ENCODE measurements around the gene ZNF580. TPM values are rescaled to one million over a fixed set of nuclear protein-coding genes. Genes with fewer than 3 reads are reported as not detected.

Gene ZNF580
- total and polyA plus RNA-seq, 2 of the 8 experiments (the other 6 are each of a cell fraction or from before 2014, with no cell fraction given) = 12.0 to 24.6 TPM

DNA sequence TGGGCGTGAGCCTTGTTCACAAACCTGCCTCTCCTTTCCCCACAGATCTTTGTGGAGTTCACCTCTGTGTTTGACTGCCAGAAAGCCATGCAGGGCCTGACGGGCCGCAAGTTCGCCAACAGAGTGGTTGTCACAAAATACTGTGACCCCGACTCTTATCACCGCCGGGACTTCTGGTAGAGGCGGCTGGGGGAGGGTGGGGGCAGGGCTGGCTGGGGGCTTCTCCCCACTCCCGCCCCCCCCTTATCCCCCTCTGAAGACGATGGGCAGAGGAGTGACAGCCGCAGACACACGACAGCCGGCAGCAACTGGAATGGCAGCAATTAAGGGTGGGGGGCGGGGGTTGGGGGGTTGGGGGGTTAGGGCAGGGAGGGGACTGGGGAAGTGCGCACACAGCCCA is 33.1 kb downstream of the ZNF580 start (continued):
- TF ChIP-seq, protein P1, sequence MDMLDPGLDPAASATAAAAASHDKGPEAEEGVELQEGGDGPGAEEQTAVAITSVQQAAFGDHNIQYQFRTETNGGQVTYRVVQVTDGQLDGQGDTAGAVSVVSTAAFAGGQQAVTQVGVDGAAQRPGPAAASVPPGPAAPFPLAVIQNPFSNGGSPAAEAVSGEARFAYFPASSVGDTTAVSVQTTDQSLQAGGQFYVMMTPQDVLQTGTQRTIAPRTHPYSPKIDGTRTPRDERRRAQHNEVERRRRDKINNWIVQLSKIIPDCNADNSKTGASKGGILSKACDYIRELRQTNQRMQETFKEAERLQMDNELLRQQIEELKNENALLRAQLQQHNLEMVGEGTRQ (IDR thresholded peaks at IDR 0.05; ENCODE audit: low read length) = no peak
- TF ChIP-seq RNF2 (IDR thresholded peaks at IDR 0.05; ENCODE audit: borderline replicate concordance, low read depth, low read length, missing control alignments, poor library complexity, severe bottlenecking) = no peak

Data from H1 (cell line).